ENCODE results near the gene FBLN1. TPM values are rescaled to one million over a fixed set of nuclear protein-coding genes. Genes with fewer than 3 reads are reported as not detected.

FBLN1 gene
- polyA plus RNA-seq, 1 experiment: 241 TPM

GRCh38 chr22:45627489-45628233 lies 125.0 kb downstream of the FBLN1 start:
- ChIA-PET POLR2A (no interaction called here), CTCF (no interaction called here)
- no peaks in the 10 kb centered on the region; the same call in 1 of the 2 replicates for H3K9me3 ChIP-seq (ENCODE audit: control insufficient read depth, insufficient read depth, low read length)
- H3K27ac ChIP-seq (ENCODE audit: low read depth, low read length): no peak overlapping the region
- TF ChIP-seq CTCF (IDR thresholded peaks at IDR 0.05; ENCODE audit: low read depth, low read length): no peak
- peaks cover 30% of the 10 kb centered on the region for H3K27me3 ChIP-seq (ENCODE audit: control insufficient read depth, insufficient read depth, low read length)
- DNase-seq (ENCODE audit: low read depth, low spot score): no peak
- H3K4me3 ChIP-seq (ENCODE audit: low read depth, low read length): no peak overlapping the region

DNA sequence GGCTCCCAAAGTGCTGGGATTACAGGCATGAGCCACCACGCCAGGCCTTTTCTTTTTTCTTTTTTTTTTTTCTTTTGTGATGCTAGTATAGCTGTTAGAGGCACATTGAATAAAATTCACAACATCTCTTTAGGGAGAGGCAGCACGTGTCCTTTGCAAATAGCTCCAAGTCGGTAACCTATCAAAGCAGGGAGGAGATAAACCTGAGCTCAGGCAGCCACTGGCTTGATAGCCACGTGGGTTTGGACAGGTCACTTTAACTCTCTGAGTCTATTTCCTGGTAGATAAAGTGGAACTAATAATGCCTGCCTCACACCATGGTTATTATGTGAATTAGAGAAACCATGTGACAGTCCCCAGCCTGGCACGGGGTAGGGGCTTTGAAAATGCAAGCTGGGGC lies 125.8 kb downstream of the FBLN1 start:
- no peak overlapping the region for H3K27ac ChIP-seq (ENCODE audit: low read depth, low read length)
- H3K9me3 ChIP-seq (ENCODE audit: control insufficient read depth, insufficient read depth, low read length): no peaks in the 10 kb centered on the region; the same call in 1 of the 2 replicates
- ChIA-PET CTCF (interaction anchor here (1.2 kb wide), 1 partner anchor 366 kb away, joined by 3 read pairs; no protein-coding TSS in a partner anchor), POLR2A (interaction anchor here (0.9 kb wide), 1 partner anchor 11 kb away, joined by 3 read pairs; no protein-coding TSS in a partner anchor)
- no peak overlapping the region for H3K4me3 ChIP-seq (ENCODE audit: low read depth, low read length)
- DNase-seq (ENCODE audit: low read depth, low spot score): no peak
- peaks cover 33% of the 10 kb centered on the region for H3K27me3 ChIP-seq (ENCODE audit: control insufficient read depth, insufficient read depth, low read length)
- TF ChIP-seq CTCF (IDR thresholded peaks at IDR 0.05; ENCODE audit: low read depth, low read length): no peak

DNA sequence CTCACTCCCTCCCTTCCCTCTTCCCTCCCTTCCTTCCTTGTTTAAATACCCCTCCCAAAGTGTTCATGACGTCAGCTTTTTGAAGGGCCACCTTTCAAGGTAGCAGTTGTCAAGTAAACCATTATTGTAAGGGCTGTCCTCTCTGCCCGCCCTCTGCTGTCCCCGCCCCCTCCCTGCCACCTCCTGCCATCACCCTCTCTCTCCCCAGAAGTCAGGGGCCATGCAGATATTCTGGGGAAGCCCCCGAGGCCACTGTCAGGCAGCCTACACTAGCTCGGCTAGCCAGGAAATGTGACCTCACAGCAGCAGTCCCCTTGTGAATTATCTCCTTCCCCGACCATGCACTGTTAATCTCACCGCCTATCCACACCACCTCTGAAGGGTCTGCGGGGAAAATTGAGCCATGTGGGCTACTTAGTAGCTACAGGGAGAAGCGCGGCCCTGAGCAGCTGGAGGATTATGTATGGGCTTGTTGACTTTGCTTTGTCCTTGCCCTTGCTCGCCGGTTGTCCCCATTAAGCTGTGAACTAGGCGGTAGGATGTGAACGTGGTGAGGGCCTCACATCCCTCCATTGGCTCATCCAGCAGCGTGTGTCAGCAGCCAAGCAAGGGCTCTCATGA lies 126.9 kb downstream of the FBLN1 start:
- no peak for TF ChIP-seq CTCF (IDR thresholded peaks at IDR 0.05; ENCODE audit: low read depth, low read length)
- H3K9me3 ChIP-seq (ENCODE audit: control insufficient read depth, insufficient read depth, low read length): no peaks in the 10 kb centered on the region; the same call in 1 of the 2 replicates
- no peak overlapping the region for H3K4me3 ChIP-seq (ENCODE audit: low read depth, low read length)
- ChIA-PET POLR2A (interaction anchor here (0.6 to 0.9 kb wide), 2 partner anchors 12 to 95 kb away, joined by 3 to 6 read pairs; no protein-coding TSS in a partner anchor), CTCF (interaction anchor here (1.2 to 1.3 kb wide), 2 partner anchors 235 to 365 kb away, joined by 3 to 4 read pairs; no protein-coding TSS in a partner anchor)
- peak overlapping the region; percentile 31 for H3K27ac ChIP-seq (ENCODE audit: low read depth, low read length)
- no peak for DNase-seq (ENCODE audit: low read depth, low spot score)
- H3K27me3 ChIP-seq (ENCODE audit: control insufficient read depth, insufficient read depth, low read length): peaks cover 33% of the 10 kb centered on the region

- H3K9me3 ChIP-seq (ENCODE audit: control insufficient read depth, insufficient read depth, low read length): no peaks in the 10 kb centered on the region; the same call in 1 of the 2 replicates
- H3K4me3 ChIP-seq (ENCODE audit: low read depth, low read length): no peak overlapping the region
- no peak overlapping the region for H3K27ac ChIP-seq (ENCODE audit: low read depth, low read length)
- TF ChIP-seq CTCF (IDR thresholded peaks at IDR 0.05; ENCODE audit: low read depth, low read length): no peak
- CTCF ChIA-PET: interaction anchor here (1.3 kb wide), 1 partner anchor 234 kb away, joined by 4 read pairs; no protein-coding TSS in a partner anchor
- DNase-seq (ENCODE audit: low read depth, low spot score): no peak
- POLR2A ChIA-PET: no interaction called here
- H3K27me3 ChIP-seq (ENCODE audit: control insufficient read depth, insufficient read depth, low read length): peaks cover 32% of the 10 kb centered on the region
These were observed 127.8 kb downstream of the FBLN1 start for GRCh38 chr22:45630436-45630835.

Data from AG04450 (cell line).